Activated T-helper 9 cell treated with anti-CD3 and anti-CD28 coated beads, Interleukin-2, amount 50 U/mL, for 16 hours (primary cell): ENCODE data around the gene TMEM154.
"Not testable (repeated sequence)": the region's sequence is repeated elsewhere in the genome, so short reads cannot be mapped to it uniquely, and the experiment has no call there.

Experiments used
- DNase-seq: peaks from one replicate; pipeline ENCODE4 v3.0.0-alpha.2; 2020; ENCODE audit warnings: low read depth

Gene TMEM154

GRCh38 chr4:152666946-152667345 is 12.9 kb downstream of the TMEM154 start:
- no peak for DNase-seq

- no peak for DNase-seq
These were observed 14.0 kb downstream of the TMEM154 start for GRCh38 chr4:152665691-152666395.

GRCh38 chr4:152664067-152664378 is 15.8 kb downstream of the TMEM154 start:
- DNase-seq, result not testable (repeated sequence)

- no peak for DNase-seq
These were observed 16.4 kb downstream of the TMEM154 start for GRCh38 chr4:152663203-152664066.

- no peak for DNase-seq
These were observed 18.1 kb downstream of the TMEM154 start for GRCh38 chr4:152661649-152662048.

GRCh38 chr4:152660526-152660925 is 19.3 kb downstream of the TMEM154 start:
- DNase-seq, result no peak

- DNase-seq, result no peak
These were observed 20.0 kb downstream of the TMEM154 start for GRCh38 chr4:152659806-152660205.

GRCh38 chr4:152657657-152658056 is 22.1 kb downstream of the TMEM154 start:
- no peak for DNase-seq

GRCh38 chr4:152655272-152656129 is 24.3 kb downstream of the TMEM154 start:
- no peak for DNase-seq

- DNase-seq, result no peak
These were observed 27.7 kb downstream of the TMEM154 start for GRCh38 chr4:152652102-152652501.

- DNase-seq, result no peak
These were observed 28.2 kb downstream of the TMEM154 start for GRCh38 chr4:152651473-152652060.

GRCh38 chr4:152646221-152646620 is 33.6 kb downstream of the TMEM154 start:
- DNase-seq, result no peak

GRCh38 chr4:152644130-152644529 is 35.7 kb downstream of the TMEM154 start:
- DNase-seq, result no peak

GRCh38 chr4:152643153-152644035 is 36.4 kb downstream of the TMEM154 start:
- DNase-seq, result no peak

GRCh38 chr4:152640058-152640921 is 39.5 kb downstream of the TMEM154 start:
- DNase-seq, result no peak

GRCh38 chr4:152635851-152636250 is 43.9 kb downstream of the TMEM154 start:
- no peak for DNase-seq

GRCh38 chr4:152634110-152634760 is 45.6 kb downstream of the TMEM154 start:
- no peak for DNase-seq

GRCh38 chr4:152633118-152633517 is 46.7 kb downstream of the TMEM154 start:
- no peak for DNase-seq

- no peak for DNase-seq
These were observed 49.5 kb downstream of the TMEM154 start for GRCh38 chr4:152630324-152630723.

- no peak for DNase-seq
These were observed 49.9 kb downstream of the TMEM154 start for GRCh38 chr4:152629908-152630307.
